ENCODE measurements around the gene SOD1.

DNA sequence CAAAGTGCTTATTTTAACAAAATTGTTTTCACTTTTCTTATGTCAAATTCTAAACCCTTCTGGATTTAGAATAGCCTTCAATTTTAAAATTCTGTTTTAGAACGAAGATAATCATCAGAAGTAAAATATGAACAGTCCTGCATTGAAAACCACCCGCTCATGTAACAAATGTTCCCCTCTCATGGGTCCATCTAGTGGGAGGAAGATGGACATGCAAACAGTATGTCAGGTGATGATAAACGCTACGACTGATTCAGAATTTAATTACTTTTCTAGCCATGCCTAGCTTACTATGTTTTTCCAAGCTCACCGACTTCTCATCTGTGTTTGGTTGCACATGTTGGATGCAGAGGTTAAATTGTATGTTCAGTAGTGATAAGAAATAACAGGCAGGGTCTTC is 23.5 kb downstream of the SOD1 start:
- TF ChIP-seq, protein P1, sequence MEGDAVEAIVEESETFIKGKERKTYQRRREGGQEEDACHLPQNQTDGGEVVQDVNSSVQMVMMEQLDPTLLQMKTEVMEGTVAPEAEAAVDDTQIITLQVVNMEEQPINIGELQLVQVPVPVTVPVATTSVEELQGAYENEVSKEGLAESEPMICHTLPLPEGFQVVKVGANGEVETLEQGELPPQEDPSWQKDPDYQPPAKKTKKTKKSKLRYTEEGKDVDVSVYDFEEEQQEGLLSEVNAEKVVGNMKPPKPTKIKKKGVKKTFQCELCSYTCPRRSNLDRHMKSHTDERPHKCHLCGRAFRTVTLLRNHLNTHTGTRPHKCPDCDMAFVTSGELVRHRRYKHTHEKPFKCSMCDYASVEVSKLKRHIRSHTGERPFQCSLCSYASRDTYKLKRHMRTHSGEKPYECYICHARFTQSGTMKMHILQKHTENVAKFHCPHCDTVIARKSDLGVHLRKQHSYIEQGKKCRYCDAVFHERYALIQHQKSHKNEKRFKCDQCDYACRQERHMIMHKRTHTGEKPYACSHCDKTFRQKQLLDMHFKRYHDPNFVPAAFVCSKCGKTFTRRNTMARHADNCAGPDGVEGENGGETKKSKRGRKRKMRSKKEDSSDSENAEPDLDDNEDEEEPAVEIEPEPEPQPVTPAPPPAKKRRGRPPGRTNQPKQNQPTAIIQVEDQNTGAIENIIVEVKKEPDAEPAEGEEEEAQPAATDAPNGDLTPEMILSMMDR (IDR thresholded peaks at IDR 0.05) = no peak
- no peak for TF ChIP-seq POLR2A (IDR thresholded peaks at IDR 0.05)
- TF ChIP-seq POLR2AphosphoS5 (IDR thresholded peaks at IDR 0.05) = no peak
- TF ChIP-seq EP300 (IDR thresholded peaks at IDR 0.05) = no peak
